Breast epithelium (tissue), 3 donors: ENCODE data around the gene CSF3.

Experiments
- POLR2A ChIP-seq: fragments of 450-650 bp; IDR thresholded peaks from one replicate; pipeline ENCODE4 v1.6.1; 2016; ENCODE audit warnings: antibody characterized with exemption, mild to moderate bottlenecking, moderate library complexity
- POLR2AphosphoS5 ChIP-seq, 3 donors: sonication (generic); formaldehyde crosslinking; IDR thresholded peaks; one replicate each; pipeline ENCODE4 v1.6.1; 2017; ENCODE audit warnings: antibody characterized with exemption in 3 of 3
- TF ChIP-seq, protein P1 (sequence below), 3 donors: fragments of 450-650 bp; IDR thresholded peaks; one replicate each; pipeline ENCODE4 v1.5.1; 2016 to 2017; ENCODE audit warnings: antibody characterized with exemption in 3 of 3, mild to moderate bottlenecking in 3 of 3, moderate library complexity in 3 of 3

- no peak for TF ChIP-seq POLR2AphosphoS5 (IDR thresholded peaks at IDR 0.05)
- TF ChIP-seq POLR2A: no peak
- TF ChIP-seq, protein P1, sequence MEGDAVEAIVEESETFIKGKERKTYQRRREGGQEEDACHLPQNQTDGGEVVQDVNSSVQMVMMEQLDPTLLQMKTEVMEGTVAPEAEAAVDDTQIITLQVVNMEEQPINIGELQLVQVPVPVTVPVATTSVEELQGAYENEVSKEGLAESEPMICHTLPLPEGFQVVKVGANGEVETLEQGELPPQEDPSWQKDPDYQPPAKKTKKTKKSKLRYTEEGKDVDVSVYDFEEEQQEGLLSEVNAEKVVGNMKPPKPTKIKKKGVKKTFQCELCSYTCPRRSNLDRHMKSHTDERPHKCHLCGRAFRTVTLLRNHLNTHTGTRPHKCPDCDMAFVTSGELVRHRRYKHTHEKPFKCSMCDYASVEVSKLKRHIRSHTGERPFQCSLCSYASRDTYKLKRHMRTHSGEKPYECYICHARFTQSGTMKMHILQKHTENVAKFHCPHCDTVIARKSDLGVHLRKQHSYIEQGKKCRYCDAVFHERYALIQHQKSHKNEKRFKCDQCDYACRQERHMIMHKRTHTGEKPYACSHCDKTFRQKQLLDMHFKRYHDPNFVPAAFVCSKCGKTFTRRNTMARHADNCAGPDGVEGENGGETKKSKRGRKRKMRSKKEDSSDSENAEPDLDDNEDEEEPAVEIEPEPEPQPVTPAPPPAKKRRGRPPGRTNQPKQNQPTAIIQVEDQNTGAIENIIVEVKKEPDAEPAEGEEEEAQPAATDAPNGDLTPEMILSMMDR (IDR thresholded peaks at IDR 0.05): no peak
These were observed 45.9 kb upstream of the CSF3 start for GRCh38 chr17:39969375-39969774.
